ACC112 (cell line): ENCODE measurements around the gene PBXIP1.

Experiments
- H2AFZ ChIP-seq: fragments of 200-600 bp; sonication (generic); one replicate; pipeline ENCODE4 v1.6.0; 2017; ENCODE audit warnings: antibody characterized with exemption, low read length; ENCODE audit not compliant: unreplicated experiment
- H3K27ac ChIP-seq: fragments of 200-600 bp; sonication (generic); 2 replicates; pipeline ENCODE4 v1.5.1; 2014; ENCODE audit warnings: low read depth, mild to moderate bottlenecking, antibody characterized with exemption, low read length, moderate library complexity
- H3K27me3 ChIP-seq: fragments of 200-600 bp; sonication (generic); 2 replicates; pipeline ENCODE4 v1.6.1; 2014; ENCODE audit warnings: mild to moderate bottlenecking, antibody characterized with exemption, low read length, moderate library complexity, mixed read lengths; ENCODE audit not compliant: insufficient read depth
- H3K36me3 ChIP-seq: fragments of 200-600 bp; sonication (generic); 2 replicates; pipeline ENCODE4 v1.6.1; 2016; ENCODE audit warnings: mild to moderate bottlenecking, antibody characterized with exemption, low read length, moderate library complexity, mixed read lengths; ENCODE audit not compliant: insufficient read depth
- H3K4me1 ChIP-seq: fragments of 200-600 bp; sonication (generic); one replicate; pipeline ENCODE4 v1.6.1; 2016; ENCODE audit warnings: low read length, mixed read lengths; ENCODE audit not compliant: insufficient read depth, unreplicated experiment, control insufficient read depth
- H3K4me3 ChIP-seq: fragments of 200-600 bp; sonication (generic); 2 replicates; pipeline ENCODE4 v1.5.1; 2014; ENCODE audit warnings: mild to moderate bottlenecking, low read depth, low read length
- H3K79me2 ChIP-seq: fragments of 200-600 bp; sonication (generic); one replicate; pipeline ENCODE4 v1.6.0; 2016; ENCODE audit warnings: low read length; ENCODE audit not compliant: control insufficient read depth, unreplicated experiment, insufficient read depth

Gene PBXIP1

DNA sequence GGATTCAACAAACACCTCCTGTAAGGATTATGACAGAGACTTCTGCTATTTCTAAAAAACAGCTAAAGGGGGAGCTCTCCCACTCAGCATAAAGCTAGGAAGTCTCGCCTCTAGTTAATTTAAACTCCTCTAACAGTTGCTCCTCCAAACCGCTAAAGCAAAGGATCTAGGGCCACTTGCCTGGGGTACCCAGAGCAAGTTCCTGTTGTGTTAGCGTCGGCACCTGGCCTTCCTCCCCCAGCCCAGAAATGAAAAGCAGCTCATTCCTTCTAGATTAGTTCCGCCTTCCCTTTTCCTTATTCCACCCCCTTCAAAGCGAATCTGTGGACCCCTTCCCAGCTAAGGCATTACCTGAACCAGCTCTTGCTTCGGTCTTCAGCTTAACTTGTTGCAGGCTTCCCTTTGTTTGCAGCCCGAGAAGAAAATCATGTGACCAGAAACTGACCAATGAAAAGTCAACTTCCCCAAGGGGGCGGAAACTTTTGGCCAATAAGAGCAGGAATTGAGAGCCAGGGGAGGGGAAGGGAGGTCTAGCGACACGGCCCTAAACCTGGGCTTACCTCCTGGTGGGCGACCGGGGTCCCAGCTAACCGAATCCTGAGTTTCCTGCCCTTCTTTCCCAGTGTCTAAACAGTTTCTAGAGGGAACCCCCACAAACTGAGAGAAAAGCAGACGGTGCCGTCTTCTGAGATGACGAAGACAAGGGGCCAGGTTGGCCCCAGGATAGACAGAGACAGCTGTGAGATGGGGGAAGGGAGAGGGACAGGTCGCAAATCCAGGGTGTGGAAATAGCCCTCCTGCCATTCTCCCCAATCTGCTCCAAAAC is at the start of gene PBXIP1:
Gene PBXIP1 (minus strand): TSS at position 382 of the 826 bp plus-strand sequence. CDS start 2,378 bp downstream, outside the sequence.
- Histone ChIP-seq H3K27ac (peak within 1 kb of the TSS; percentile 86), H3K27me3 (no peaks in the 10 kb centered on the region), H3K4me1 (peaks cover 16% of the 10 kb centered on the region), H3K79me2 (peaks cover 6% of the 10 kb centered on the region), H3K4me3 (peak within 1 kb of the TSS; percentile 83), H3K36me3 (no peaks in the 10 kb centered on the region), H2AFZ (peak within 1 kb of the TSS; percentile 54)

DNA sequence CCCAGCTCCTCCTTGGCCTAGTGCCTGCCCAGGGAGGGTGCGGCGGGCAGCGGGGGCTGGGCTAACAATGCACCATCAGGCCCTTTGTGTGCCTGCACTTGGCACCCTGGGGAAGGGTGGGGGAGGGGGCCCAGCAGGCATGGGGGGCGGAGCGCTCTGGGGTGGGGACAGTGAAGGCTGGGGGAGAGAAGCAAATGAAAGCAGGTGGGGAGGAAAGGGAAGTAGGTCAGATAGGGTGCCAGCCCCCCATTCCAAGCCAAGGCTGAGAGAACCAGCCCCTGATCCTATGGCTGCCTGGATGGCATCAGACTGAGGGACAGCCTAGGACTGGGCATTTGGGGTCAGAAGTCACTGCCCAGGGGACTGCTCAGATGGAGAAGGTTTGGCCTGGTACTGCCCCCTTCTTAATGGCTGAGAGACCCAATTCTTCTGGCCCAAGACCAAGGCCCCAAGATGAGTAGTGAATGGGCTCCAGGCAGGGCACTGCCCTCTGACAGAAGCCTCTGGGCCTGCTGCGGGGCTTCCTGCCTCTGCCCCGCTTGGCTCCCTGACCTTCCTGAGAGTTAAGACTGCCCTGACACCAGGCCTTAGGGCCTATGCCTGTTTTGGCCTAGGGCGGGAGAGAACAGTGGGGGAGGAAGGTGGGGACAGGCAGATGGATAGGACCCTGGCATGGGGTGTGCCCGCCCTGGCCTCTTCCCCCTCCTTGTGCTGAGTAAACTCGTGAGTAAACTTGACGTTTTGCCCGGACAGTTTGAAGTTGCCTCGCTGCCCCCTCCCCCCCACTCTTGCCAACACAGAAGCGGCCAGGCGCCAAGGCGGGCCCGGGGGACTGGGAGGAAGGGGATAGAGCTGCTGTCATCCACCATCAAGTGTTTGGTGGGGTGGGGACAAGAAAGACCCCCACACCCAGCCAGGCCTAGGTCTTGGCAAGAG is 49.4 kb upstream of the PBXIP1 start:
- H3K27ac ChIP-seq = peak overlapping the region; percentile 76
- H3K4me3 ChIP-seq = peak overlapping the region; percentile 93
- H3K79me2 ChIP-seq = peaks cover 69% of the 10 kb centered on the region
- H3K36me3 ChIP-seq = no peaks in the 10 kb centered on the region
- H2AFZ ChIP-seq = no peak overlapping the region
- H3K4me1 ChIP-seq = peaks cover 24% of the 10 kb centered on the region
- no peaks in the 10 kb centered on the region for H3K27me3 ChIP-seq

DNA sequence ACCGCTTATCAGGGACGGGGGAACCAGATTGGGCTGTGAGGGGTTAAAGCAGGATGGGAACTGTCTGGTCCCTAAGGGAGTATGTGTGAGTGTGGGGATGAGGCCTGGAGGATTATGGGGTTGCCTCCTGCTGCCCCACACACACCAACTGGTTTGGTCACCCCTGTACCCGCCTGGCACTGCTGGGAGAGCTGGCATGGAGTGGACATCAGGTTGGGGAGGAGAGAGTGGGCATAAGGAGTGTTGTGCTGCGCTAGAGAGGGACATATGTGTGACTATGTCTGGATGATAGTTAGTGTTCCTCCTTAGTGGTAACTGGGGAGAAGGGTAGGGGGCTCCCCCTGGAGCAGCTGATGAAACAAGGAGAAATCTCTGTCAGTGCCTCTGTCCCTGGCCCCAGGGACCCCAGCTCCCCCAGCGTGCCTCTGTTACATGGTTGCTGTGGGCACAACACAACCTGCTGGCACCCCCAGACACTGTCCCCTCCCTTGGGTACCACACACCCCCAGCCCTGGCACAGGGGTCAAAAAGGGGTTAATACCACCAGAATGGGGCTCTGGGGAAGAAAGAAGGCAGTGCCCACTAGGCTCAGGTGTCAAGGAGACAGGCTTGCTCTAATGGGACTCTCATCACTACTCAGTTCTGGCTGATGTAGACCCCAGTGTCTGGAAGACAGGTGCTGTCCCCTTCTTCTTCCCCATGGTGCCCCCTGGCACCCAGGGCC is 48.6 kb upstream of the PBXIP1 start:
- Histone ChIP-seq H3K4me3 (peak overlapping the region; percentile 93), H3K79me2 (peaks cover 62% of the 10 kb centered on the region), H3K27ac (peak overlapping the region; percentile 76), H3K36me3 (no peaks in the 10 kb centered on the region), H3K27me3 (no peaks in the 10 kb centered on the region), H3K4me1 (peaks cover 33% of the 10 kb centered on the region), H2AFZ (no peak overlapping the region)

GRCh38 chr1:155003766-155004351 is 48.0 kb upstream of the PBXIP1 start:
- Histone ChIP-seq H3K27ac (peak overlapping the region; percentile 76), H3K27me3 (no peaks in the 10 kb centered on the region), H3K4me1 (peaks cover 33% of the 10 kb centered on the region), H3K4me3 (peak overlapping the region; percentile 93), H3K36me3 (no peaks in the 10 kb centered on the region), H3K79me2 (peaks cover 59% of the 10 kb centered on the region), H2AFZ (no peak overlapping the region)

DNA sequence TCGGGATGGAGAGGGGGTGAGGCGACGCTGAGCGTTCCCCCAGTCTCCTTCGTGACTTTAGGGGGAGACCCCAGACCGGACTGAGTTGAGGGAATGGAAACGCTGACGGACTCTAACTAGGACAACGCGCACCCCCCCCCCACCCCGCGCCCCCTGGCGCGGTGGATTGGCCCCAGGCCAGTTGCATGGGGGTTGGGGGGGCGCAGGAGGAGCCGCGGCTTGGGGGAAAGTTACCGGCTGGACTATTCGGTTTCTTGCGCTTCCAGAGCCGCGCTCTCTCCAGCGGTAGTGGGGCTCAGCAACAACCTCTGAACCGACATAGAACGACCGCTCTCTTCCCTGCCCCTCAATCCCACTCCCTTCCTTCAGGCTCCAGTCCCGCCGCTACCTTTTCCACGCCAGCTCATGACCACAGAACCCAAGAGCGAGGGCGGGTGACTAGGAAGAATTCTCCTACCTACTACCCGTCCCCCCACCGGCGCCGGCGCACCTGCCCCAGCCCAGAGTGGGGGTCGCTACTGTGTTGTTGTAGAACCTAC is 47.4 kb upstream of the PBXIP1 start:
- peak overlapping the region; percentile 93 for H3K4me3 ChIP-seq
- H3K27me3 ChIP-seq = no peaks in the 10 kb centered on the region
- H3K4me1 ChIP-seq = peaks cover 33% of the 10 kb centered on the region
- peak overlapping the region; percentile 76 for H3K27ac ChIP-seq
- peaks cover 53% of the 10 kb centered on the region for H3K79me2 ChIP-seq
- no peaks in the 10 kb centered on the region for H3K36me3 ChIP-seq
- no peak overlapping the region for H2AFZ ChIP-seq

DNA sequence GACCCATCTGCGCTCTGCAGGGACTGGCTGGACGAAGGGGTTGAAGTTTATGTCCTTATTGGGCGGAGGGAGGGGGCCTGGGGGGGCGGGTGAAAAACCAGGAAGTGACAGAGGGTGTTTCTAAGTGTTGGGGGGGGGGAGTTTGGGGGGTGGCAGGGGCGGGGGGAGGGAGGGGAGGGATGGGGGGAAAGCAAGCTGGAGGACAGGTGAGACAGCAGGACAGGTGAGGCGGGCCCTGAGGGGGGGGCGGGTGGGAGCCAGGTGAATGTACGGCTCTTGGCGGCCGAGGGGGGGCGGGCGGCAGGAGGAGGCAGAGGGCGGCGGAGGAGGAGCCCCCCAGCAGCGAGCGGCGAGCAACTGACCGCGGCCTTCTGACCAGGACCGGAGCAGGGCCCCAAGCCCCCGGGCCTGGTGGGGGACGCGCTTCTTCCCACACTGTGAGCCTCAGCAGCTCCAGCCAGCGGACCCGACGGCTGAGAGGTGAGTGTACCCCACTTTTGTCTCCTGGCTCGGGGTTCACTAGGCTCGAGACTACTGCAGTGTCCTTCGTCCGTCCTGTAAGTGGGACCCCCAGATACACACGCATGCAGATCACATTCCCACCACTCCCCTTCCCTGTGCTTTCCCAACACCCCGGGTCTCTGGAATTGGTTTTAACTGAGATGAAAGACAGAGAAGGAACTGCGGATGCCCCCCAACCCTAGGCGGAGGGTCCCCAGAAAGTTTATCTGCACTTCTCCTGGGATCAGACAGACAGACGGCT is 46.7 kb upstream of the PBXIP1 start, which contains the start of gene ZBTB7B:
Gene ZBTB7B (plus strand): TSS at position 339 of the 763 bp plus-strand sequence. CDS start 11,859 bp downstream, outside the sequence.
- H3K36me3 ChIP-seq = no peaks in the 10 kb centered on the region
- peak within 1 kb of the TSS; percentile 93 for H3K4me3 ChIP-seq
- H3K27me3 ChIP-seq = no peaks in the 10 kb centered on the region
- H3K4me1 ChIP-seq = peaks cover 33% of the 10 kb centered on the region
- H2AFZ ChIP-seq = no peak within 1 kb of the TSS
- H3K27ac ChIP-seq = peak within 1 kb of the TSS; percentile 76
- H3K79me2 ChIP-seq = peaks cover 49% of the 10 kb centered on the region

DNA sequence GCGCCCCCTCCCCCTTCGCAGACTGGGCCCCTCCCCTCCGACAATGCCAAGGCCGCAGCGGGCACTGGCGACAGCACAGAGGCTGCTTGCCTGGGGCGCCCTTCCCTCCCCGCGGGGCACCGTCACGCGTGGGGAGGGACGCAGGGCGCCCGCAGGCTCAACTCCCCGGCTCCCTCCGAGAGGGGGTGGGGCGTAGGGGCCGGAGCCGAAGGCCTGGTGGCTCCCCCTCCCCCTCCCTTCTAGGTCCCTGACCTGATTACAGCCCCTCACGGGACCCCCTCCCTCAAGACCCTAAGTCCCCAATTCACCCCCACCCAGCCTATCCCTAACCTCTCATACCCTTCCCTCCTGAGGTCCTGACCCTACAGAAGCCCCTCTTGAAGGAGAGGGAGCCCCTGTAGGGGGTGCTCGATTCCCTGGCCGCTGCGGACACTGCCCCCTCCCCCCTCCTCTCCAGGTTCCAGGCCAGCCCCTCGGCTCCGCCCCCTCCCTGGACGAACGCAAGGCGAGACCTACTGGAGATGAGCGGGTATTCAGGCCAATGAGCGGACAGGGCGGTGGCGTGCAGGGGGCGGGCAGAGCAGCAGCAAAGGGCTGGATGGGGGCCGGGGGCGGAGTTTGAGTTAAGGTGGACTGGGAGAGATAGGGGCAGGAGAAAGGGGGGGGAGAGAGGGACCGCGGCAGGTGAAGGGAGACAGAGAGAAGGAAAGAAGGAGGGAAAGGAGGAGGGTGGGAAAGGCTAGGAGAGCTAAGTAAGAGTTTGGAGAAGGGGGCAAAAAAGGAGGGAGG is 46.0 kb upstream of the PBXIP1 start:
- Histone ChIP-seq H3K4me1 (peaks cover 33% of the 10 kb centered on the region), H3K36me3 (no peaks in the 10 kb centered on the region), H3K79me2 (peaks cover 41% of the 10 kb centered on the region), H3K27me3 (no peaks in the 10 kb centered on the region), H3K27ac (peak overlapping the region; percentile 67), H3K4me3 (peak overlapping the region; percentile 82), H2AFZ (no peak overlapping the region)

DNA sequence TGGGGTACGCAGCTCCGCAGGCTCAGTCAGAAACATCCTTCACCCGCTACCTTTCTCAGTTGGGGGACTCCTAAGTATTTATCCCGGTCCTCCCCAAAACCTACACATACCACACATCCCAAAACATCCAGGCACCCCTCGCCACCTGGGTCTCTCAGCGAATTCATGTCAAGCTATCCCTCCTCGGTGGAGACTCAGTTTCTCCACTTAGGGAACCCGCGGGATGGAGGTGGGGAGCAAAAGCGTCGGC is 45.5 kb upstream of the PBXIP1 start:
- Histone ChIP-seq H3K36me3 (no peaks in the 10 kb centered on the region), H3K79me2 (peaks cover 36% of the 10 kb centered on the region), H3K27ac (peak overlapping the region; percentile 67), H2AFZ (no peak overlapping the region), H3K27me3 (no peaks in the 10 kb centered on the region), H3K4me3 (peak overlapping the region; percentile 82), H3K4me1 (peaks cover 32% of the 10 kb centered on the region)
